Measurements from ENCODE around the gene CERCAM. TPM values are rescaled to one million over a fixed set of nuclear protein-coding genes. Genes with fewer than 3 reads are reported as not detected.
A peak's percentile ranks its signal among the peaks of the same experiment; 100 is the strongest.

The CERCAM gene
- total and polyA plus RNA-seq, 2 of the 13 experiments (the other 11 are each of a cell fraction or from before 2014, with no cell fraction given) = 9.0 to 17.1 TPM

DNA sequence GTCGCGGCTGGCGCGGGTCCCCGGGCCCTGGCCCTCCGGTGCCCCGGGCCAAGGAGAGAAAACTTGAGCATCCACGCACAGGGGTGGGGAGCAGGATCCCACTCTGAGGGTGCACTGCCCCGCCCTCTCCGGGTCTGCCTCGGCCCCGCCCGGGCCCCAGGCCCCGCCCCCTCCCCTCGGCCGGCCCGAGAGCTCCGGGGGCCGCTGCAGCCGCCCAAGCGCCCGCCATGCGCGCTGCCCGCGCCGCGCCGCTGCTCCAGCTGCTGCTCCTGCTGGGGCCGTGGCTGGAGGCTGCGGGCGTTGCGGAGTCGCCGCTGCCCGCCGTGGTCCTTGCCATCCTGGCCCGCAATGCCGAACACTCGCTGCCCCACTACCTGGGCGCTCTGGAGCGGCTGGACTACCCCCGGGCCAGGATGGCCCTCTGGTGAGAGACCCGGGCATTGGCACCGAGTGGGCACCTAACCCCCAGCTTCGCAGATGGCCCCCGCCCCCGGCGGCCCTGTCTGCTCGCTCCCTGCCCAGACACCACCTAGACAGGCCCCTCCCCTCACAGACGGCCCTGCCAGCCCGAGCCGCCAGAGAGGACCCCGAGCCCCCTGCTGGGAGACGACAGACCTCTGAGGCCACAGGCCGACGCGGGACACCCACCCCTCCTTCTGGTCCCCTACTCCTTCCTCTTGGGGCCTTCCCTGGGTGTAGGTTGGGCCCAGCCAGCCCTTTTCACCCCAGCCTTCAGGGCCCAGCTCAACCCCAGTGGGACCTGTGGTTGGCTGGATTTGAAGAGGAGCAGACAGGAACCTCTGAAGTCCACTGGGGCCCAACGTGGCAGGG is at the start of gene CERCAM (continued):
- TF ChIP-seq HOXA9 (CRISPR knock-in tag; IDR thresholded peaks at IDR 0.05; ENCODE audit: borderline replicate concordance) = no peak
- TF ChIP-seq MTF2 (CRISPR knock-in tag; IDR thresholded peaks at IDR 0.05; ENCODE audit: borderline replicate concordance) = no peak
- TF ChIP-seq SPEN (CRISPR knock-in tag; IDR thresholded peaks at IDR 0.05; ENCODE audit: low read depth) = no peak
- TF ChIP-seq, protein P1, sequence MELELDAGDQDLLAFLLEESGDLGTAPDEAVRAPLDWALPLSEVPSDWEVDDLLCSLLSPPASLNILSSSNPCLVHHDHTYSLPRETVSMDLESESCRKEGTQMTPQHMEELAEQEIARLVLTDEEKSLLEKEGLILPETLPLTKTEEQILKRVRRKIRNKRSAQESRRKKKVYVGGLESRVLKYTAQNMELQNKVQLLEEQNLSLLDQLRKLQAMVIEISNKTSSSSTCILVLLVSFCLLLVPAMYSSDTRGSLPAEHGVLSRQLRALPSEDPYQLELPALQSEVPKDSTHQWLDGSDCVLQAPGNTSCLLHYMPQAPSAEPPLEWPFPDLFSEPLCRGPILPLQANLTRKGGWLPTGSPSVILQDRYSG (CRISPR knock-in tag; IDR thresholded peaks at IDR 0.05) = no peak
- TF ChIP-seq RBFOX2 (IDR thresholded peaks at IDR 0.05; ENCODE audit: low read depth, low read length) = peak; percentile 56
- no peak for TF ChIP-seq NFYB (CRISPR knock-in tag; IDR thresholded peaks at IDR 0.05)
- TF ChIP-seq ZNF703 (CRISPR knock-in tag; IDR thresholded peaks at IDR 0.05; ENCODE audit: borderline replicate concordance) = no peak
- no peak for TF ChIP-seq ZNF589 (CRISPR knock-in tag; conservative IDR thresholded peaks at IDR 0.05)
- no peak for TF ChIP-seq NONO (IDR thresholded peaks at IDR 0.05)
- no peak for TF ChIP-seq NONO (CRISPR knock-in tag; conservative IDR thresholded peaks at IDR 0.05)
- no peak for TF ChIP-seq ZNF652 (CRISPR knock-in tag; IDR thresholded peaks at IDR 0.05; ENCODE audit: borderline replicate concordance, low read depth)
- TF ChIP-seq, protein P2, sequence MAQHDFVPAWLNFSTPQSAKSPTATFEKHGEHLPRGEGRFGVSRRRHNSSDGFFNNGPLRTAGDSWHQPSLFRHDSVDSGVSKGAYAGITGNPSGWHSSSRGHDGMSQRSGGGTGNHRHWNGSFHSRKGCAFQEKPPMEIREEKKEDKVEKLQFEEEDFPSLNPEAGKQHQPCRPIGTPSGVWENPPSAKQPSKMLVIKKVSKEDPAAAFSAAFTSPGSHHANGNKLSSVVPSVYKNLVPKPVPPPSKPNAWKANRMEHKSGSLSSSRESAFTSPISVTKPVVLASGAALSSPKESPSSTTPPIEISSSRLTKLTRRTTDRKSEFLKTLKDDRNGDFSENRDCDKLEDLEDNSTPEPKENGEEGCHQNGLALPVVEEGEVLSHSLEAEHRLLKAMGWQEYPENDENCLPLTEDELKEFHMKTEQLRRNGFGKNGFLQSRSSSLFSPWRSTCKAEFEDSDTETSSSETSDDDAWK (CRISPR knock-in tag; IDR thresholded peaks at IDR 0.05) = no peak
- no peak for TF ChIP-seq ZMYM2 (CRISPR knock-in tag; IDR thresholded peaks at IDR 0.05)
- TF ChIP-seq ZSCAN20 (CRISPR knock-in tag; IDR thresholded peaks at IDR 0.05; ENCODE audit: borderline replicate concordance) = no peak
- no peak for TF ChIP-seq FOXA3 (CRISPR knock-in tag; IDR thresholded peaks at IDR 0.05)
- TF ChIP-seq ZKSCAN1 (IDR thresholded peaks at IDR 0.05; ENCODE audit: low read length) = no peak
- TF ChIP-seq ZNF329 (CRISPR knock-in tag; IDR thresholded peaks at IDR 0.05; ENCODE audit: low read depth) = no peak
- TF ChIP-seq HNF4G (IDR thresholded peaks at IDR 0.05; ENCODE audit: borderline replicate concordance, low read depth, low read length) = no peak
- no peak for TF ChIP-seq HNF4G (CRISPR knock-in tag; IDR thresholded peaks at IDR 0.05; ENCODE audit: borderline replicate concordance, low read depth)
- TF ChIP-seq, protein P3, sequence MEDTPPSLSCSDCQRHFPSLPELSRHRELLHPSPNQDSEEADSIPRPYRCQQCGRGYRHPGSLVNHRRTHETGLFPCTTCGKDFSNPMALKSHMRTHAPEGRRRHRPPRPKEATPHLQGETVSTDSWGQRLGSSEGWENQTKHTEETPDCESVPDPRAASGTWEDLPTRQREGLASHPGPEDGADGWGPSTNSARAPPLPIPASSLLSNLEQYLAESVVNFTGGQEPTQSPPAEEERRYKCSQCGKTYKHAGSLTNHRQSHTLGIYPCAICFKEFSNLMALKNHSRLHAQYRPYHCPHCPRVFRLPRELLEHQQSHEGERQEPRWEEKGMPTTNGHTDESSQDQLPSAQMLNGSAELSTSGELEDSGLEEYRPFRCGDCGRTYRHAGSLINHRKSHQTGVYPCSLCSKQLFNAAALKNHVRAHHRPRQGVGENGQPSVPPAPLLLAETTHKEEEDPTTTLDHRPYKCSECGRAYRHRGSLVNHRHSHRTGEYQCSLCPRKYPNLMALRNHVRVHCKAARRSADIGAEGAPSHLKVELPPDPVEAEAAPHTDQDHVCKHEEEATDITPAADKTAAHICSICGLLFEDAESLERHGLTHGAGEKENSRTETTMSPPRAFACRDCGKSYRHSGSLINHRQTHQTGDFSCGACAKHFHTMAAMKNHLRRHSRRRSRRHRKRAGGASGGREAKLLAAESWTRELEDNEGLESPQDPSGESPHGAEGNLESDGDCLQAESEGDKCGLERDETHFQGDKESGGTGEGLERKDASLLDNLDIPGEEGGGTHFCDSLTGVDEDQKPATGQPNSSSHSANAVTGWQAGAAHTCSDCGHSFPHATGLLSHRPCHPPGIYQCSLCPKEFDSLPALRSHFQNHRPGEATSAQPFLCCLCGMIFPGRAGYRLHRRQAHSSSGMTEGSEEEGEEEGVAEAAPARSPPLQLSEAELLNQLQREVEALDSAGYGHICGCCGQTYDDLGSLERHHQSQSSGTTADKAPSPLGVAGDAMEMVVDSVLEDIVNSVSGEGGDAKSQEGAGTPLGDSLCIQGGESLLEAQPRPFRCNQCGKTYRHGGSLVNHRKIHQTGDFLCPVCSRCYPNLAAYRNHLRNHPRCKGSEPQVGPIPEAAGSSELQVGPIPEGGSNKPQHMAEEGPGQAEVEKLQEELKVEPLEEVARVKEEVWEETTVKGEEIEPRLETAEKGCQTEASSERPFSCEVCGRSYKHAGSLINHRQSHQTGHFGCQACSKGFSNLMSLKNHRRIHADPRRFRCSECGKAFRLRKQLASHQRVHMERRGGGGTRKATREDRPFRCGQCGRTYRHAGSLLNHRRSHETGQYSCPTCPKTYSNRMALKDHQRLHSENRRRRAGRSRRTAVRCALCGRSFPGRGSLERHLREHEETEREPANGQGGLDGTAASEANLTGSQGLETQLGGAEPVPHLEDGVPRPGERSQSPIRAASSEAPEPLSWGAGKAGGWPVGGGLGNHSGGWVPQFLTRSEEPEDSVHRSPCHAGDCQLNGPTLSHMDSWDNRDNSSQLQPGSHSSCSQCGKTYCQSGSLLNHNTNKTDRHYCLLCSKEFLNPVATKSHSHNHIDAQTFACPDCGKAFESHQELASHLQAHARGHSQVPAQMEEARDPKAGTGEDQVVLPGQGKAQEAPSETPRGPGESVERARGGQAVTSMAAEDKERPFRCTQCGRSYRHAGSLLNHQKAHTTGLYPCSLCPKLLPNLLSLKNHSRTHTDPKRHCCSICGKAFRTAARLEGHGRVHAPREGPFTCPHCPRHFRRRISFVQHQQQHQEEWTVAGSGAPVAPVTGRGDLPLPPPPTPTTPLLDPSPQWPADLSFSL (CRISPR knock-in tag; IDR thresholded peaks at IDR 0.05) = no peak
- TF ChIP-seq ZNF878 (CRISPR knock-in tag; IDR thresholded peaks at IDR 0.05) = no peak
- no peak for TF ChIP-seq ZNF205 (CRISPR knock-in tag; IDR thresholded peaks at IDR 0.05)

Data from HepG2 (cell line).